Nephron (organoid): ENCODE data around the gene TCF4.

Source experiments
- H3K27ac Mint-ChIP-seq, 3 experiments: 2 replicates each; pipeline ENCODE4 v1.8.0; 2020; ENCODE audit warnings: mixed read lengths in 3 of 3, mild to moderate bottlenecking in 2 of 3, moderate library complexity in 1 of 3
- H3K27me3 Mint-ChIP-seq: 2 replicates; pipeline ENCODE4 v1.8.0; 2021; ENCODE audit warnings: low read depth, mild to moderate bottlenecking, moderate library complexity, mixed read lengths
- H3K36me3 Mint-ChIP-seq: 2 replicates; pipeline ENCODE4 v1.8.0; 2020; ENCODE audit warnings: low read depth, mixed read lengths
- H3K4me1 Mint-ChIP-seq: 2 replicates; pipeline ENCODE4 v1.8.0; 2020; ENCODE audit warnings: mixed read lengths
- H3K4me3 Mint-ChIP-seq, 3 experiments: 2 replicates each; pipeline ENCODE4 v1.8.0; 2020; ENCODE audit warnings: mild to moderate bottlenecking in 3 of 3, mixed read lengths in 3 of 3, moderate library complexity in 2 of 3
- H3K9me3 Mint-ChIP-seq: 2 replicates; pipeline ENCODE4 v1.8.0; 2020; ENCODE audit warnings: mixed read lengths
- CTCF ChIP-seq, 3 experiments: fragments of 200-600 bp; sonication (generic); IDR thresholded peaks; one replicate each; pipeline ENCODE4 v1.5.0; 2021; ENCODE audit warnings: antibody characterized with exemption in 3 of 3; ENCODE audit not compliant: unreplicated experiment in 3 of 3

The TCF4 gene

GRCh38 chr18:55252053-55252675 is 335.8 kb downstream of the TCF4 start:
- peaks cover 35% of the 10 kb centered on the region for H3K4me1 Mint-ChIP-seq

GRCh38 chr18:55251254-55251971 is 336.6 kb downstream of the TCF4 start:
- TF ChIP-seq CTCF (IDR thresholded peaks at IDR 0.05; ENCODE audit: unreplicated experiment in 3 of 3): no peak
- H3K9me3 Mint-ChIP-seq: no peaks in the 10 kb centered on the region
- peak overlapping the region; percentile 19 to 68 (median 64) for H3K4me3 Mint-ChIP-seq
- peaks cover 39% of the 10 kb centered on the region for H3K4me1 Mint-ChIP-seq
- H3K27ac Mint-ChIP-seq: peak overlapping the region; percentile 71 to 92 (median 87)
- H3K27me3 Mint-ChIP-seq: no peaks in the 10 kb centered on the region
- H3K36me3 Mint-ChIP-seq: peaks cover 68% of the 10 kb centered on the region

More at GRCh38 chr18:55252053-55252675, 335.8 kb downstream of the TCF4 start:
- TF ChIP-seq CTCF (IDR thresholded peaks at IDR 0.05; ENCODE audit: unreplicated experiment in 3 of 3): no peak
- H3K27me3 Mint-ChIP-seq: no peaks in the 10 kb centered on the region
- H3K27ac Mint-ChIP-seq: peak overlapping the region; percentile 71 to 92 (median 87)
- H3K4me3 Mint-ChIP-seq: peak overlapping the region in 2 of 3 experiments; percentile 19 to 20
- peaks cover 71% of the 10 kb centered on the region for H3K36me3 Mint-ChIP-seq
- no peaks in the 10 kb centered on the region for H3K9me3 Mint-ChIP-seq

- Mint-ChIP-seq H3K4me1 (peaks cover 45% of the 10 kb centered on the region), H3K36me3 (peaks cover 66% of the 10 kb centered on the region), H3K27ac (peak overlapping the region; percentile 71 to 92 (median 87)), H3K27me3 (no peaks in the 10 kb centered on the region), H3K4me3 (peak overlapping the region in 2 of 3 experiments; percentile 9 to 31), H3K9me3 (no peaks in the 10 kb centered on the region)
- TF ChIP-seq CTCF (IDR thresholded peaks at IDR 0.05; ENCODE audit: unreplicated experiment in 3 of 3): no peak
Observed at GRCh38 chr18:55250768-55251173, 337.2 kb downstream of the TCF4 start.

- Mint-ChIP-seq H3K9me3 (no peaks in the 10 kb centered on the region), H3K4me3 (no peak overlapping the region), H3K27ac (no peak overlapping the region), H3K36me3 (peaks cover 54% of the 10 kb centered on the region), H3K27me3 (no peaks in the 10 kb centered on the region), H3K4me1 (peaks cover 57% of the 10 kb centered on the region)
- TF ChIP-seq CTCF (IDR thresholded peaks at IDR 0.05; ENCODE audit: unreplicated experiment in 3 of 3): no peak
Observed at GRCh38 chr18:55249550-55249949, 338.4 kb downstream of the TCF4 start.

- Mint-ChIP-seq H3K27ac (no peak overlapping the region), H3K4me3 (no peak overlapping the region), H3K27me3 (no peaks in the 10 kb centered on the region), H3K4me1 (peaks cover 67% of the 10 kb centered on the region), H3K36me3 (peaks cover 43% of the 10 kb centered on the region), H3K9me3 (no peaks in the 10 kb centered on the region)
- no peak for TF ChIP-seq CTCF (IDR thresholded peaks at IDR 0.05; ENCODE audit: unreplicated experiment in 3 of 3)
Observed at GRCh38 chr18:55248495-55248894, 339.5 kb downstream of the TCF4 start.
